ENCODE results near the gene SSB.
"Not testable (repeated sequence)": the region's sequence is repeated elsewhere in the genome, so short reads cannot be mapped to it uniquely, and the experiment has no call there.

Gene SSB

DNA sequence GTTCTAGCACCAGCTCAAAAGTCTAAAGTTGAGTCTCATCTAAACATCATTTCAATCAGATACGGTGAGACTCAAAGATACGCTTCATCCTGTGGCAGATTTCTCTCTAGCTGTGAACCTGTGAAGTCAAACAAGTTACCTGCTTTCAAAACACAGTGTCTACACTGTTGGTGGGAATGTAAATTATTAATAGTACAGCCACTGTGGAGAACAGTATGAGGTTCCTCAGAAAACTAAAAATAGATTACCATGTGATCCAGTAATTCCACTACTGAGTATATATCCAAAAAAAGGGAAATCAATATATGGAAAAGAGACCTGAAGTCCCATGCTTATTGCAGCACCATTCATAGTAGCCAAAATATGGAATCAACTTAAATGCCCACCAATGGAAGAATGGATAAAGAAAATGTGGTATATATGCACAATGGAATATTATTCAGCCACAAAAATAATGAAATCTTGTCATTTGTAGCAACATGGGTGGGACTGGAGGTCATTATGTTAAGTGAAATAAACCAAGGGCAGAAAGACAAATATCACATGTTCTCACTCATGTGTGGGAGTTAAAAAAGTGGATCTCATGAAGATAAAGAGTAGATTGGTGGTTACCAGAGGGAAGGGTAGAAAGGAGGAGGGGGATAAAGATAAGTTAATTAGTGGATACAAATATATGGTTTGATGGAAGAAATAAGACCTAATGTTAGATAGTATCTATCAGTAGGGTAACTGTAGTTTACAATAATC is 40.2 kb downstream of the SSB start:
- no peak for DNase-seq

DNA sequence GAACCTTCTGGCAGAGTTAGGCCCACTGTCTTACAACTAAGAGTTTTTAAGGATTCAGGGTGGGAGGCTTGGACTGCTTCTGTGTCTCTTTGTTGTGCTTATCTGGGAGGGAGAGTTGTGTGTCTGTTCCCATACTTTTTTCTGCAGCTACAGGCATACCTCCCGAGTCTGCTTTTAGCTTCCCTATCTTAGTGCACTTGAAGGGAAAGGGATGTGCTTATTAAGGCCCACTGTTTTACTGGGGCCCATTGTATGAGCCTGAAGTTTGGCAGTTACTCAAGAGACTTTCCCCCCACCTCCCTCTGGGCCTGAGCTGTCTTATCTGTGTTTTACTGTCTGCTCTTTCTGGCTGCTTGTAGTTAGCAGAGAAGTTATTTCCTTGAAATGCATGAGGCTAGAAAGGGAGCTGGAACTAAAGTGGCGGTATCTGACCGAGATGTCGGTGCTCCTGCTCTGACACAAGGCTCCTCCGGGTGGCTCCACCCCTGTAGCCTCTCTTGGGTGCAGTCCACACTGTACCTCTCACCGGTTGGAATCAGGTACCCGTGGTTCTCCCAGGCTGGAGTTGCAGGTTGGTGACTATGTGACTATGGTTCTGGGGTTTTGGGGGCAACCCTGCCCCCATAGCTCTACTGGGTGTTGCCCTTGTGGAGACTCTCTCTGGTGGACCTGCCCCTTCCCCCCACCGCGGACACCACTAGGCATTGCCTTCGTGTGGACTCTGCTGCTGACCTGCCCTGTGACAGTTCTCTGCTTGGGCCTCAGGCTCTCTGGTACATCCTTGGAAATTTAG is 41.5 kb downstream of the SSB start:
- DNase-seq = no peak

DNA sequence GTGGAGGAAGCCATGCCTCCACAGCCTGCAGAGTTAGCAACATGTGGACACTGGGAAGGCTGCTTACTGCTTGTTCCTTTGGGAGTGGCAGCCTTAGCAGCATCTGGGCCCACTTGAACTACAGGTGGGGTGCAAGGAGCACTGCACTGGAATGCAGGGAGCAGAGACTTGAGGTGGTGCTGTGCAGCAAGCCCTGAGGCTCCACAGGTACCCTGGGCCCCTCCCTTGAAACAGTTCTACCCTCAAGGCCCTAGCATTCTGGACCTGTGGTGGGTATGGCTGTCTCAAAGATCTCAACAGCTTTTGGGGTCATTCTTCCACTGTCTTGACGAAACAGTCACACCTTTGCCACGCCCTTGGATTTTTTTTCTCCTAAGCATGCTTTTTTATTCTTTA is 42.1 kb downstream of the SSB start:
- no peak for DNase-seq

DNA sequence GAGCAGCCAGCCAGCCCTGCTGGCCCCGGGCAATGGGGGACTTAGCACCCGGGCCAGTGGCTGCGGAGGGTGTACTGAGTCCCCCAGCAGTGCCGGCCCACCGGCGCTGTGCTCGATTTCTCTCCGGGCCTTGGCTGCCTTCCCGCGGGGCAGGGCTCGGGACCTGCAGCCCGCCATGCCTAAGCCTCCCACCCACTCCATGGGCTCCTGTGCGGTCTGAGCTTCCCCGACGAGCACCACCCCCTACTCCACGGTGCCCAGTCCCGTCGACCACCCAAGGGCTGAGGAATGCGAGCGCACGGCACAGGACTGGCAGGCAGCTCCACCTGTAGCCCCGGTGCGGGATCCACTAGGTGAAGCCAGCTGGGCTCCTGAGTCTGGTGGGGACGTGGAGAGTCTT is 43.0 kb downstream of the SSB start:
- not testable (repeated sequence) for DNase-seq

DNA sequence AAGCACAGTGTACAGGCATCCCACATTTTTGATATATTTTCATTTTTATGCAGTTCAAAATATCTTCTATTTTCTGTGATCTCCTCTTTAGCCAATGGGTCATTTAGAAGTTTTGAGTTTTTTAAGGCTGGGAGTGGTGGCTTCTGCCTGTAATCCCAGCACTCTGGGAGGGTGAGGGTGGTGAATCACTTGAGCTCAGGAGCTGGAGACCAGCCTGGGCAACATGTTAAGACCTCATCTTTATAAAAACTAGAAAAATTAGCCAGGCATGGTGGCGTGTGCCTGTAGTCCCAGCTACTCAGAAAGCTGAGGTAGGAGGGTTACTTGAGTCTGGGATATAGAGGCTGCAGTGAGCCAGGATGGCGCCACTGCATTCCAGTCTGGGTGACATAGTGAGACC is 46.3 kb downstream of the SSB start:
- DNase-seq = no peak

GRCh38 chr2:169848959-169849693 is 50.5 kb downstream of the SSB start:
- not testable (repeated sequence) for DNase-seq

- DNase-seq = no peak
These were observed 51.0 kb downstream of the SSB start for GRCh38 chr2:169849710-169850109.

DNA sequence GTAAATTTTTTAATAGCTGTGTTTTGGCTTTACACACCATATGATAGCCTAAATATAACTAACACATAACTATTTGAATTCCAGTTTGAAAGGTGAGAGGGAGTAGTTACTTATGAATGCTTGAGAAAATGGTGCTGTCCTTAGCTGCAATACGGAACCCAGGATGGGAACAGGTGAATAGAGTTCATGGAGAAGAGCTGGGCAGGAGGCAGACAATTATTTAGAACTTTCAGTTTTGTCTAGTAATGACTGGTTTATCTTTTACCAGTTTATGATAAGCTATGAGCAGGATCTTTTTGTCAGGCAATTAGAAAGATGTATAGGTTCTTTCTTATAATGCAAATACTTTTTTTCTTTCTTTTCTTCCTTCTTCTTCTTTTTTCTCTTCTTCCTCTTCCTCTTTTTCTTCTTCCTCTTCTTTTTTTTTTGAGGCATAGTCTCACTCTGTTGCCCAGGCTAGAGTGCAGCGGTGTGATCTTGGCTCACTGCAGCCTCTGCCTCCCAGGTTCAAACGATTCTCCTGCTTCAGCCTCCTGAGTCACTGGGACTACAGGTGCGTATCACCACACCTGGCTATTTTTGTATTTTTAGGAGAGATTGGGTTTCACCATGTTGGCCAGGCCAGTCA is 54.5 kb downstream of the SSB start:
- no peak for DNase-seq

DNA sequence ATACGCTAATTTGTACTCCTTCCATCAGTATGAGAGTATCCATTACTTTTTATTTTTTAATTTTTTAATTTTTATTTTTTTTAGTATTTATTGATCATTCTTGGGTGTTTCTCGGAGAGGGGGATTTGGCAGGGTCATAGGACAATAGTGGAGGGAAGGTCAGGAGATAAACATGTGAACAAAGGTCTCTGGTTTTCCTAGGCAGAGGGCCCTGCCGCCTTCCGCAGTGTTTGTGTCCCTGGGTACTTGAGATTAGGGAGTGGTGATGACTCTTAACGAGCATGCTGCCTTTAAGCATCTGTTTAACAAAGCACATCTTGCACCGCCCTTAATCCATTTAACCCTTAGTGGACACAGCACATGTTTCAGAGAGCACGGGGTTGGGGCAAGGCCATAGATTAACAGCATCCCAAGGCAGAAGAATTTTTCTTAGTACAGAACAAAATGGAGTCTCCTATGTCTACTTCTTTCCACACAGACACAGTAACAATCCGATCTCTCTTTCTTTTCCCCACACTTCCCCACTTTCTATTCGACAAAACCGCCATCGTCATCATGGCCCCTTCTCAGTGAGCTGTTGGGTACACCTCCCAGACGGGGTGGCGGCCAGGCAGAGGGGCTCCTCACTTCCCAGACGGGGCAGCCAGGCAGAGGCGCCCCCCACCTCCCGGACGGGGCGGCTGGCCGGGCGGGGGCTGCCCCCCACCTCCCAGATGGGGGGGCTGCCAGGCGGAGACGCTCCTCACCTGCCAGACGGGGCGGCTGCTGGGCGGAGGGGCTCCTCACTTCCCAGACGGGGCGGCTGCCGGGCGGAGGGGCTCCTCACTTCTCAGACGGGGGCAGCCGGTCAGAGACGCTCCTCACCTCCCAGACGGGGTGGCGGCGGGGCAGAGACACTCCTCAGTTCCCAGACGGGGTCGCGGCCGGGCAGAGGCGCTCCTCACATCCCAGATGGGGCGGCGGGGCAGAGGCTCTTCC is 56.9 kb downstream of the SSB start:
- DNase-seq = not testable (repeated sequence)

DNA sequence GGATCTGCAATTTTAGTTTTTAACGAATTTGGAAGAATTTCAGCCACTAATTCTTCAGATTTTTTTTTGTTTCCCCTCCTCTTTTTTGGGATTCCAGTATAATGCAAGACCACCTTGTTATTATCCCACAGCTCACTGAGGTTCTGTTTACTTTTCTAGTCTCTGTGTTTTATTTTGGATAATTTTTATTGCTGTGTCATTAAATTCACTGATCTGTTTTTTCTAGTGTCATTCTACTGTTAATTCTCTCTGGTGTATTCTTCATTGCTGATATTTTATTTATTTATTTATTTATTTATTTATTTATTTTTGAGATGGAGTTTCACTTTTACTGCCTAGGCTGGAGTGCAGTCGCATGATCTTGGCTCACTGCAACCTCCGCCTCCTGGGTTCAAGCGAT is 60.8 kb downstream of the SSB start:
- no peak for DNase-seq

- no peak for DNase-seq
These were observed 61.5 kb downstream of the SSB start for GRCh38 chr2:169860149-169860548.
